DND-41 (cell line): Measurements from ENCODE around the gene PODXL.

ENCODE experiments used
- ATAC-seq: fragments of 200-7000 bp; cut with Tn5 transposase; 3 replicates; pipeline ENCODE4 v1.9.1; 2021; ENCODE audit warnings: low read depth; ENCODE audit not compliant: insufficient read depth
- DNase-seq: peaks from one replicate; pipeline ENCODE4 v3.0.0-alpha.2; 2020
- H2AFZ ChIP-seq: 2 replicates; pipeline ENCODE4 v1.6.0; 2012; ENCODE audit warnings: low read depth, low read length
- H3K27ac ChIP-seq: 2 replicates; pipeline ENCODE4 v1.5.1; 2012; ENCODE audit warnings: low read length, inconsistent platforms
- H3K27me3 ChIP-seq: fragments of 200-600 bp; sonication (generic); 2 replicates; pipeline ENCODE4 v1.6.0; 2012; ENCODE audit warnings: low read length, mild to moderate bottlenecking, inconsistent platforms; ENCODE audit not compliant: insufficient read depth, poor library complexity
- H3K36me3 ChIP-seq: 2 replicates; pipeline ENCODE4 v1.5.1; 2012; ENCODE audit warnings: low read length, inconsistent platforms; ENCODE audit not compliant: insufficient read depth
- H3K4me1 ChIP-seq: 2 replicates; pipeline ENCODE4 v1.5.1; 2012; ENCODE audit warnings: mild to moderate bottlenecking, low read length; ENCODE audit not compliant: insufficient read depth
- H3K4me2 ChIP-seq: 2 replicates; pipeline ENCODE4 v1.6.0; 2012; ENCODE audit warnings: mild to moderate bottlenecking, moderate library complexity, low read length, inconsistent platforms; ENCODE audit not compliant: insufficient read depth
- H3K4me3 ChIP-seq, 2 experiments: fragments of 200-600 bp in 1 of 2; shearing (Covaris generic) in 1 of 2; 2 replicates each; pipeline ENCODE4 v1.5.1; 2012 to 2016; ENCODE audit warnings: inconsistent platforms in 2 of 2, low read length in 2 of 2, mild to moderate bottlenecking in 2 of 2, low read depth in 1 of 2, moderate library complexity in 1 of 2
- H3K79me2 ChIP-seq: 2 replicates; pipeline ENCODE4 v1.6.0; 2012; ENCODE audit warnings: low read length, inconsistent platforms; ENCODE audit not compliant: insufficient read depth
- H3K9ac ChIP-seq: 2 replicates; pipeline ENCODE4 v1.6.0; 2012; ENCODE audit warnings: low read depth, mild to moderate bottlenecking, inconsistent platforms, low read length, moderate library complexity
- H3K9me3 ChIP-seq: 2 replicates; pipeline ENCODE4 v1.5.1; 2012; ENCODE audit warnings: low read length, moderate library complexity, mild to moderate bottlenecking, inconsistent platforms; ENCODE audit not compliant: insufficient read depth, severe bottlenecking
- H4K20me1 ChIP-seq: 2 replicates; pipeline ENCODE4 v1.6.0; 2012; ENCODE audit warnings: low read length; ENCODE audit not compliant: insufficient read depth
- EZH2 ChIP-seq: IDR thresholded peaks from 3 replicates; pipeline ENCODE4 v1.6.1; 2012; ENCODE audit warnings: borderline replicate concordance, low read depth, mild to moderate bottlenecking, moderate library complexity, low read length, inconsistent platforms; ENCODE audit not compliant: severe bottlenecking
- TF ChIP-seq, protein P1 (sequence below): IDR thresholded peaks from 2 replicates; pipeline ENCODE4 v1.5.1; 2012; ENCODE audit warnings: borderline replicate concordance, low read length, moderate library complexity, mild to moderate bottlenecking; ENCODE audit not compliant: poor library complexity, severe bottlenecking; ENCODE audit errors: extremely low read depth

Gene PODXL

DNA sequence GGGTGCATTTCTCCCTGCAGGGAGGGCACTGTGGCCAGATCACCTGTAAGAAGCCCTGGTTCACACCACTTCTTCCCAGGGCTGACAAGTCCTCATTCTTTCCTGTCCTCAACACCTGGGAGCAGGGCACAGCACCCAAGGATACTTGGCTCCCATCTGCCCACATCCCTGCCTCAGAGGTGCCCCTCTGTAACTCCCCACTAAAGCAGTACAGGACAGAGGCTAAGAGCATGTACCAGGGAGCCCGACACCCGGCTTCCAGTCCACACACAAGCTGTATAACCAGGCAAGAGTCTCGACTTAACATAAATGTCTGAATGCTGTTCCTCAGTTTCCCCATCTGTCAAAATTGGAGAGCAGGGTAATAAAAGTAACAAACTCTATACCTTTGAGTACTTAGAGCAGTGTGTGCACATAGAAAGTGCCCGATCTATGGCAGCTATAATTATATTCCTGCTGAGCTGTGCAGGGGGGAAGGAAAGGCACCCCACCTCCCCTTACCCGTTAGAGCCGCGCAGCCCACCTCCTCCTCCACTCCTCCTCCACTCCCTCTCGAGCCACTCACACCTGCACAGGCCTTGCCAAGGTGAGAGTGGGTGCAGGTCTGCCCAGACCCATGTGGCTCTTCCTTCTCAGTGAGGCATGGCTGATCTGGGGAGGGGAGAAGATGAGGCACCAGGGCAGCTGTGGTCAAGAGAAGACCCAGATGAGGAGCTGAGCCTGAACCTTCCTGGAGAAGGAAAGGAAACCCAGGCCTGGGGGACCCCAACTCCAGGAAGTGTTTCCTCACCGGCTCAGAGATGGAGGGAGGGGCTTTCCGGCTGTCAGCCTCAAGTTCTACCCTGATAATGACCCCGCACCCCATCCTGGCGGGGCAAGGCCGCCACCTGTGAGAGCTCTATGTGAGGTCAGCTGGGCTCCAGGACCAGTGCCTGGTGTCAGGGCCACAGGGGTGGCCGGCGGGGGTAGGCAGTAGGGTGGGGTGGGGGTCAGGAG is 22.6 kb downstream of the PODXL start:
- Histone ChIP-seq H3K4me2 (no peak overlapping the region), H3K9me3 (no peaks in the 10 kb centered on the region), H3K9ac (no peak overlapping the region), H3K36me3 (no peaks in the 10 kb centered on the region), H2AFZ (no peak overlapping the region), H3K4me1 (no peaks in the 10 kb centered on the region), H3K79me2 (no peaks in the 10 kb centered on the region), H3K27ac (no peak overlapping the region), H4K20me1 (no peaks in the 10 kb centered on the region), H3K4me3 (no peak overlapping the region), H3K27me3 (no peaks in the 10 kb centered on the region)
- TF ChIP-seq, protein P1, sequence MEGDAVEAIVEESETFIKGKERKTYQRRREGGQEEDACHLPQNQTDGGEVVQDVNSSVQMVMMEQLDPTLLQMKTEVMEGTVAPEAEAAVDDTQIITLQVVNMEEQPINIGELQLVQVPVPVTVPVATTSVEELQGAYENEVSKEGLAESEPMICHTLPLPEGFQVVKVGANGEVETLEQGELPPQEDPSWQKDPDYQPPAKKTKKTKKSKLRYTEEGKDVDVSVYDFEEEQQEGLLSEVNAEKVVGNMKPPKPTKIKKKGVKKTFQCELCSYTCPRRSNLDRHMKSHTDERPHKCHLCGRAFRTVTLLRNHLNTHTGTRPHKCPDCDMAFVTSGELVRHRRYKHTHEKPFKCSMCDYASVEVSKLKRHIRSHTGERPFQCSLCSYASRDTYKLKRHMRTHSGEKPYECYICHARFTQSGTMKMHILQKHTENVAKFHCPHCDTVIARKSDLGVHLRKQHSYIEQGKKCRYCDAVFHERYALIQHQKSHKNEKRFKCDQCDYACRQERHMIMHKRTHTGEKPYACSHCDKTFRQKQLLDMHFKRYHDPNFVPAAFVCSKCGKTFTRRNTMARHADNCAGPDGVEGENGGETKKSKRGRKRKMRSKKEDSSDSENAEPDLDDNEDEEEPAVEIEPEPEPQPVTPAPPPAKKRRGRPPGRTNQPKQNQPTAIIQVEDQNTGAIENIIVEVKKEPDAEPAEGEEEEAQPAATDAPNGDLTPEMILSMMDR = no peak
- TF ChIP-seq EZH2 = no peak
- no peak for DNase-seq
- ATAC-seq = no peak

DNA sequence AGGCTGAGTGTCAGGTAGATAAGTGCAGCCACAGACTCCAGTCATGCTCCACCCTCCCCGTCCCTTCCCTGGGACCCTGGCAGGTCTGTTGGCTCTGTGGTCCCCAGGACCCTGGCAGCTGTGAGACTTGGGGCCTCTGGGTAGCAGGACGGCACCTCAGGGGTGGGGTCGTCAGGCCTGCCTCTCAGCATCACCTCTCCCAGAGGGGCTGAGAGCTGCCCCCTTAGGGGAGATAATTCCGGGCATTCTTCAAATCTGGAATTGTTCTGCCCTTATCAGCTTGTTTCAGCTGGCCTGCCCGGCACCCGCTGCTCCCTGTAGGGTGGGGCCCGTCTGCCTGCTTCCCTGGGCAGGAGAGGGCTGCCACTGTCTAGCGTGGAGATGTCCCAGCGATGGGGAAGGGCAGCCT is 23.3 kb downstream of the PODXL start:
- no peak for ATAC-seq
- Histone ChIP-seq H3K27me3 (no peaks in the 10 kb centered on the region), H4K20me1 (no peaks in the 10 kb centered on the region), H2AFZ (no peak overlapping the region), H3K4me2 (no peak overlapping the region), H3K27ac (no peak overlapping the region), H3K4me1 (no peaks in the 10 kb centered on the region), H3K36me3 (no peaks in the 10 kb centered on the region), H3K79me2 (no peaks in the 10 kb centered on the region), H3K9me3 (no peaks in the 10 kb centered on the region), H3K9ac (no peak overlapping the region), H3K4me3 (no peak overlapping the region)
- DNase-seq = no peak
- TF ChIP-seq, protein P1 = no peak
- no peak for TF ChIP-seq EZH2

DNA sequence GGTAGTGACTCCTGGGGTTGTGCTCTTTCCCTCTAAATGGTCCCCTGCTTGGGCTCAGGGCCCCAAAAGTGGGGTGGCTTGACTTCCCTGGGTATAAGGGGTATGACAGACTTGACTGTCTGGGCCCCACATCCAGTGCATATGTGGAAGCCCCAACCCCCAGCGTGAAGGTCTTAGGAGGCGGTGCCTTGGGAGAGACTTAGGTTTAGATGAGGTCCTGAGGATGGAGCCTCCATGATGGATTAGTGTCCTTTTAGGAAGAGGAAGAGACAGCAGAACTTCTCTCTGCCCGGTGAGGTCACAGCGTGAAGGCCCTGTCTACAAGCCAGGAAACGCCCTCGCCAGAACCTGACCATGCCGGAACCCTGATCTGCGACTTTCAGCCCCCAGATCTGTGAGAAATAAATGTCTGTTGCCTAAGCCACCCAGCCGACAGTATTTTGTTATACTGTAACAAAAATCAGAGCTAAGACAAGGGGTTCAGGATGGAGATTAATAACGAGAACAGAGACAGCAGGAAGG is 23.8 kb downstream of the PODXL start:
- no peaks in the 10 kb centered on the region for H3K36me3 ChIP-seq
- DNase-seq = no peak
- ATAC-seq = no peak
- H3K9me3 ChIP-seq = no peaks in the 10 kb centered on the region
- H3K79me2 ChIP-seq = no peaks in the 10 kb centered on the region
- no peaks in the 10 kb centered on the region for H4K20me1 ChIP-seq
- no peaks in the 10 kb centered on the region for H3K27me3 ChIP-seq
- no peak overlapping the region for H2AFZ ChIP-seq
- no peak overlapping the region for H3K4me2 ChIP-seq
- no peak overlapping the region for H3K27ac ChIP-seq
- TF ChIP-seq EZH2 = no peak
- TF ChIP-seq, protein P1 = no peak
- H3K4me3 ChIP-seq = no peak overlapping the region
- no peak overlapping the region for H3K9ac ChIP-seq
- H3K4me1 ChIP-seq = no peaks in the 10 kb centered on the region
